Measurements from ENCODE around the gene CLBA1.

GRCh38 chr14:105030194-105030593 lies 44.6 kb downstream of the CLBA1 start:
- TF ChIP-seq RARB (CRISPR knock-in tag; IDR thresholded peaks at IDR 0.05), result no peak
- TF ChIP-seq POLR2A (IDR thresholded peaks at IDR 0.05; ENCODE audit: low read length), result no peak
- no peak for TF ChIP-seq CTCF (IDR thresholded peaks at IDR 0.05)
- TF ChIP-seq CEBPB (IDR thresholded peaks at IDR 0.05), result no peak
- TF ChIP-seq JUN (IDR thresholded peaks at IDR 0.05), result no peak
- TF ChIP-seq MAZ (IDR thresholded peaks at IDR 0.05; ENCODE audit: borderline replicate concordance, low read depth, low read length), result no peak
- TF ChIP-seq POLR2AphosphoS2 (conservative IDR thresholded peaks at IDR 0.05; ENCODE audit: low read length), result no peak
- no peak for TF ChIP-seq MYC (IDR thresholded peaks at IDR 0.05; ENCODE audit: borderline replicate concordance, low read length)
